Neural progenitor cell (in vitro differentiated cells): ENCODE measurements around the gene NPHP4.

Experiments used
- EZH2 ChIP-seq: fragments of 200-600 bp; sonication (generic); IDR thresholded peaks from 2 replicates; pipeline ENCODE4 v1.6.1; 2017; ENCODE audit warnings: antibody characterized with exemption, mild to moderate bottlenecking, moderate library complexity
- EZH2phosphoT487 ChIP-seq: fragments of 200-600 bp; sonication (generic); IDR thresholded peaks from 2 replicates; pipeline ENCODE4 v1.6.1; 2017; ENCODE audit warnings: antibody characterized with exemption
- TF ChIP-seq, protein P1 (sequence below): fragments of 200-600 bp; sonication (generic); IDR thresholded peaks from 2 replicates; pipeline ENCODE4 v1.5.1; 2017; ENCODE audit warnings: antibody characterized with exemption, mild to moderate bottlenecking

- TF ChIP-seq, protein P1, sequence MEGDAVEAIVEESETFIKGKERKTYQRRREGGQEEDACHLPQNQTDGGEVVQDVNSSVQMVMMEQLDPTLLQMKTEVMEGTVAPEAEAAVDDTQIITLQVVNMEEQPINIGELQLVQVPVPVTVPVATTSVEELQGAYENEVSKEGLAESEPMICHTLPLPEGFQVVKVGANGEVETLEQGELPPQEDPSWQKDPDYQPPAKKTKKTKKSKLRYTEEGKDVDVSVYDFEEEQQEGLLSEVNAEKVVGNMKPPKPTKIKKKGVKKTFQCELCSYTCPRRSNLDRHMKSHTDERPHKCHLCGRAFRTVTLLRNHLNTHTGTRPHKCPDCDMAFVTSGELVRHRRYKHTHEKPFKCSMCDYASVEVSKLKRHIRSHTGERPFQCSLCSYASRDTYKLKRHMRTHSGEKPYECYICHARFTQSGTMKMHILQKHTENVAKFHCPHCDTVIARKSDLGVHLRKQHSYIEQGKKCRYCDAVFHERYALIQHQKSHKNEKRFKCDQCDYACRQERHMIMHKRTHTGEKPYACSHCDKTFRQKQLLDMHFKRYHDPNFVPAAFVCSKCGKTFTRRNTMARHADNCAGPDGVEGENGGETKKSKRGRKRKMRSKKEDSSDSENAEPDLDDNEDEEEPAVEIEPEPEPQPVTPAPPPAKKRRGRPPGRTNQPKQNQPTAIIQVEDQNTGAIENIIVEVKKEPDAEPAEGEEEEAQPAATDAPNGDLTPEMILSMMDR = no peak
- TF ChIP-seq EZH2 = no peak
- no peak for TF ChIP-seq EZH2phosphoT487
Observed at GRCh38 chr1:5865056-5865455, 127.2 kb downstream of the NPHP4 start.
